Mucosa of gallbladder (tissue), 1 donor: ENCODE measurements around the gene TRAPPC12. TPM values are rescaled to one million over a fixed set of nuclear protein-coding genes. Genes with fewer than 3 reads are reported as not detected.

ENCODE experiments used
- DNase-seq: peaks from one replicate; pipeline ENCODE4 v3.0.0-alpha.2; 2020; ENCODE audit warnings: low spot score
- total RNA-seq: library from RNA; stranded (reverse); gene quantifications from one replicate; pipeline ENCODE4 v1.2.1, GENCODE V29; 2021
- donor health status: DM: no; HTN: no; CAD: no.

Gene TRAPPC12
- total RNA-seq, 1 donor from 2014 or later, result 111 TPM

DNA sequence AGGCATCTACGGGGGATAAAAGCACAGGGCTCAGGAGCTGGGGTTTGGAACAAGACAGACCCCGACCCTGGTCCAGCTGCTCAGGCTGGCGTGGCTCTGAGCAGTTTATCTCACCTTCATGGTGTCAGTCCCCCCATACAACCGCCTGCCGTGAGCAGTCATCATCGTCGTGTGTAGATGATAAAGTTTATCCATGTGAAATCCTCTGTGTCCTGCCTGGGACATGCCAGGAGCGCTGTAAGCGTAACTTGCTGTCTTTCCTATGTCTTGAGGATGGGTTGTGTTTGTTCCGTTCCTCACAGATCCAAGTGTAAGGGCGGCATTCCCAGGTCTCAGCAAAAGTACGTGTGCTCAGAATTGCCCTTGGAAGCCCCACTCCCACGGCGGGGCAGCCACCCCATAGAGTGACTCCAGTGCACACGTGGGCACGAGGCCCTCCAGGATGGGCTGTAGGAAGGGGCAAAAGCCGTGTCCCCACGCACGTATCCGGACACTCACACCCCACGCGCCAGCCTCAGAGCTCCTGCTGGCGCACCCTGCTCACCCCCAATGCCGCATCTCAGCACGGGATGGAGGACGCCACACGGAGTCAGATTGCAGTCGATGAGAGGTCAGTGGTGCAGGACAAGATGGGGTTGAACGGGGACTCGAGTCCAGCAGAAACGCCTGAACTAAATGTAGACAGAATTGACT is 88.9 kb downstream of the TRAPPC12 start:
- no peak for DNase-seq

DNA sequence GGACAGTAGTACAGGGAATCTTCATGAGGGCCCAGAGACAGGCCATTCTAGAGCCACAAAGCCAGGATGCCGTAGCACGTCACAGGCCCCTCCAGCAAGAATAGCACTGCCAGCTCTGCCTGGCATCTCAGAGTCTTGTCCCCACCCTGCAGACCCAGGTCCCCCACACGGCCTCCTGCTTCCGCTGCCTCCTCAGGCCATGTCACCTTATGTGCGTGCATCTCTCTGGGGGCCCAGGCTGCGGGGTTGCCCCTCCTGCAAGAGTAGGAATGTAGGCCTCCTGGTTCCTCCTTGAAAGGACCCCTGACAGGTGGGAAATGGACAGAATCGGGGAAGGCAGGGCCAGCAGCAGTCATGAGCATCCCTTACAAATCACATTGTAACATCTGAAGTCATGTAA is 90.0 kb downstream of the TRAPPC12 start:
- no peak for DNase-seq

DNA sequence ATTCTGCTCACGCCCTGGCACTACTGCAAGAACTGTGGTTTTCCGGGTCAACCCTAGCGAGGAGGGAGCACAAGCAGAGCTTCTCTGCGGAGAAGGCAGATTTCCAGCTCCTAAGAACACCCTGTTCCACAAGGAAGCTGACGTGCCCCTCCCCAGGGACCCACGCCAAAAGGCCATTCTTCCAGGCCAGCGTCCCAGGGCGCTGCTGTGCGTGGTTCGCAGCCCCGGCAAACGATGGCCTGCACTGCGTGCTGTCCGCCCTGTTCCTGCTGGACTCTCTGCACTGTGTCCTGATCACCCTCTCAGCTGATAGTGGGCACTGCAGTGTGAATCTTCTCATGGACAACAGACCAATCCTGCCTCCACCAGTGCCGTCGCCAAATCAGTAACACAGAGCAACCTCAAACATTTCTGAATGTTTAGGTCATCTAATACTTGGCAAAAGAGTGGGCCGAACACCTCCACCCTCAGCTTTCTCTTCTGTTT is 90.7 kb downstream of the TRAPPC12 start:
- DNase-seq, result peak; percentile 69

DNA sequence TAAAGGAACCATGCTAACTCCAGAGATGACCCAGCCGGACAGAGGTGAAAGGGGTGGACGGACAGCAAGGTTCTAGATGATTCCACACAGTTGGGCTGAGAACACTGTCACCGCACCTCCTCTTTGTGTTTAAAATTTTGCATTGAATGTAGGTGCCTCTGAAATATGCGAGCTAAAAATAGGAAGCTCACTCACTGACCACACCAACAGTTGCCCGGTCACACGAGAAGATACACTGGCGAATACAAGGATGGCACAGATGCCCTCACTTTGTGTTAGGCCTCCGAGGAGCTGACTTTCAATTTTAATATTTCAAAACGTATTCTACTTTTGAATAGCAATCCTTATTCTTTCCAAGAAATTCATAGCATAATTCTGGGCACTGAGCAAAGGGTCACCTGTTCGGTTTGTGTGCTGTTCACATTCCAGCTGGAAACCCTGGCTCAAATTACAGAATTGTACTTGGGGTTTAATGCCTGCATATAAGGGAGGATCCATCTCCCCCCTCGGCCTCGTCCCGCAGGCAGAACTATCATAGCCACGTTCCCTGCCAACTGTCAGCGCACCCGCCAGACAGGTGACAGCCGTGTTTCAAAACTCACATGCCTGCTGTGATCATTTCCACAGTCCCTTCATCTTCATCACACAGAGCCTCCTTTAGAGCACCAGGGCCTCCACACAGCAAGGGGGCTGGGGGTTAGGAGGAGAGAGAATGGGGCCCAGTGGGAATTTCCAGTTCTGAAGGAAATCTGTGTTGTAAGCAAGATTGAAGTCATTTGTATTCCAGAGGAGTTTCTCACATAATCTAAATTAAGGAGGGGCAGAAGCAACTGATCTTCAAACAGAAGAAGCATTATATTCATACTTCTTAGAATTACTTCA is 91.6 kb downstream of the TRAPPC12 start:
- no peak for DNase-seq

DNA sequence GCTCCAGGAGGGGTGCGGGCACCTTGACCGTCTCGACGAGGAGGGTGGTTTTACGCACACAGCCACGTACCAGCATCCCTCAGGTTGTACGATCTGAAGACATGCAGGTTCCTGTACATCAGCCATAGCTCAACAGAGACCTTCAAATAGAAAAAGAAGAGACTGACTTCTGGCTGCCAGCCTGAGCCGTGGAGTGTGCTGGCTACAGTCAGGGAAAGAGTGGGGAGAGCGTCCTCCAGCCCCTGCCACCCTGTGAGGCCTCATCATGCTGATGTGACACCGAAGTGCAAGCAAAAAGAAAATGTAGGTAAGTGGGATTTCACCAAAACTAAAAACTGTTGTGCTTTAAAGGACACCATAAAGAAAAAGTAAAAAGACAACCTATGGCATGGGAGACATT is 92.8 kb downstream of the TRAPPC12 start:
- no peak for DNase-seq

DNA sequence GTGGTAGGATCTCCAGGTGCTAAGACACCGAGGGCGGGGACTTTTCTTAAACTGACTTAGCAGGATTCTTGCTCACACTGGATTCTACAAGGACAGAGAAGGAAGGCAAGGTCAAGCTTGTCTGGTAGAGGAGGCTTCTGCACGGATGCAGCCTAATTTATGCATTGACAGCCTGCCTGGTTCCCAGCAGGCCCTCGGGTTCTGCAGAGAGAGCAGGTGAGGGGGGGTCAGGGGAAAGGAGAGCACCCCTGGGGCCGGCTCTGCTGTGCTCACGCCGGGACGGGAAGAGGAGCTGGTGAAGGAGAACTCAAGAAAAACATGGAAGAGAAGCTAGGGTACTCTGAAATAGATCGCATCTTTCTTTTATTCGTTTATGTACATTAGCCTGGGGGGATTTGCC is 93.5 kb downstream of the TRAPPC12 start:
- DNase-seq, result no peak

DNA sequence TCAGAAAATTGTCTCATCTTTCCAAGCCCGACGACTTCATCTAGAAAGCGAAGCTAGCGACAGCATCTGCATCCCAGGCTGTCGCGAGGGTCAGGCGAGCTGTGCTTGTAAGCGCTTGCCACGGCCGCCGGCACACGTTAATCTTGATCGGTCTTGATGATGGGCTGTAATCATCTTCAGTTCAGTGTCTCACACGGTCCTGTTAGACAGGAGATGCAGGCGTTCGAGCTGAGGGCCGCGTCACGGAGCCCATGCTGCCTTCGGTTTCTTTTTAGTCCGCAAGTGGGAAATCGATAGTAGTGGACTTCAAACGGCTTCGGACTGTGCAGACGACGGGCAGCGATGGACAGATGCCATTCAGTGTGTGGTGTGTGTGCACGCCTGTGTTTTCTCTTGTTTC is 96.3 kb downstream of the TRAPPC12 start:
- DNase-seq, result no peak

DNA sequence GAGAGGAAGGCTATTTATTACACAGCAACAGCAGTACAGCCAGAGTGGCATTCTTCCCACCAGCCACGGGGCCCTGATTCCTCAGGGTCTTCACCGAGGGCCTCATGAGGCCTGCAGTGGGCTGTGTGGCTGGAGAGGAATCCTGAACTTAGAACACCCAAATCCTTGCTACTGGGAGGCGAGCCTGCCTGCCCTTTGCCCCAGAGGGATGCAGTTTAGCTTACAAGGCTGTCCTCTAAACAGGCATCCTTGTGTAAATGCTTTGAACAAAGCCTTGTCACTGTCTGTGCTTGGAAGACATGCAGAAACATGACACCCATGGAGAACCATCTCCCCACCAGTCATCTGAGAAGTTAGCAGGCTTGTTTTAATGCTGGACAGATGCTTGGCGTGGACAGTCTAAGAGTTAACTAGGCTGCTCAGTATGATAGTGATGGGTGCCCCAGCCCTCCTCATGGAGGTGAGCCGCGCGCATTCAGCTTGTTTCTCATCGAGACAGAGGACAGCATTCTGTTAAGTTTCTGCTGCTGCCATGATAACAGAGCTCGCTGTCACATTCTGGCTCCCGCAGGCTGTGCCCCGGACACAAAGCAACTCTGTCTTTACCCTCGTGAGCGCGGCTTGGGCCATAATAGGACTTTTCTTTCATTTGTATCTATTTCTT is 97.0 kb downstream of the TRAPPC12 start:
- no peak for DNase-seq

DNA sequence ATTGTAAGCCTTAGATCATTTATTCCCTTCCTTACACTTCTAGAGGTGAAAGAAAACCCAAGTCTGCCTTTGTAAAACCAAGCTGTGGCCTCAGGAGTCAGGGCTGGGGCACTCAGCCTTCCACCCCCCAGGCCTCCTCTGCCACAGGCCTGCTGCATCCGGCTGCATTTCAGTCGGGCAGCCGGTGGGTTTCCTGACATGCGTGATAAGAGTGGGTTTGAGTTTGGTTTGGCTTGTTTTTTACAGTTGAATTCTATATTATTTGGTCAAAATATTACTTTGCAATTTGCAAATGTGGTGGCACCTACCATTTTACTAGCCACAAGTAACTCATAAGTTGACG is 97.5 kb downstream of the TRAPPC12 start:
- no peak for DNase-seq

DNA sequence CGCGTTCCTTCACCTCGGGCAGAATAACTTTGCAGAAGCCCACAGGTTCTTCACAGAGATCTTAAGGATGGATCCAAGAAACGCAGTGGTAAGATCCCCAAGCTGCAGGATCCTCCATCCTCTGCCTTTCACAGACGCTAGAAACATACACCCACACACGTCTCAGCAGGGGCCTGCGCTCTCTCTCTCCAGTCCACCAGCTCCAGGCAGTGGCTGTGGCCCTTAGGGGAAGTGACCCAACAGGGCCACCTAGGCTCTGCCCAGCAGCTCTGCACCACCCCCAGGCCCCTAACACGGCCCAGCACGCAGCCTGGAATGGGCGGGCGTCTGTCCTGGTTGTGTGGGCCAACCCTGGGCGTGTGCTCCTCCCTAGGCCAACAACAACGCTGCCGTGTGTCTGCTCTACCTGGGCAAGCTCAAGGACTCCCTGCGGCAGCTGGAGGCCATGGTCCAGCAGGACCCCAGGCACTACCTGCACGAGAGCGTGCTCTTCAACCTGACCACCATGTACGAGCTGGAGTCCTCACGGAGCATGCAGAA is 99.4 kb downstream of the TRAPPC12 start:
- DNase-seq, result no peak

DNA sequence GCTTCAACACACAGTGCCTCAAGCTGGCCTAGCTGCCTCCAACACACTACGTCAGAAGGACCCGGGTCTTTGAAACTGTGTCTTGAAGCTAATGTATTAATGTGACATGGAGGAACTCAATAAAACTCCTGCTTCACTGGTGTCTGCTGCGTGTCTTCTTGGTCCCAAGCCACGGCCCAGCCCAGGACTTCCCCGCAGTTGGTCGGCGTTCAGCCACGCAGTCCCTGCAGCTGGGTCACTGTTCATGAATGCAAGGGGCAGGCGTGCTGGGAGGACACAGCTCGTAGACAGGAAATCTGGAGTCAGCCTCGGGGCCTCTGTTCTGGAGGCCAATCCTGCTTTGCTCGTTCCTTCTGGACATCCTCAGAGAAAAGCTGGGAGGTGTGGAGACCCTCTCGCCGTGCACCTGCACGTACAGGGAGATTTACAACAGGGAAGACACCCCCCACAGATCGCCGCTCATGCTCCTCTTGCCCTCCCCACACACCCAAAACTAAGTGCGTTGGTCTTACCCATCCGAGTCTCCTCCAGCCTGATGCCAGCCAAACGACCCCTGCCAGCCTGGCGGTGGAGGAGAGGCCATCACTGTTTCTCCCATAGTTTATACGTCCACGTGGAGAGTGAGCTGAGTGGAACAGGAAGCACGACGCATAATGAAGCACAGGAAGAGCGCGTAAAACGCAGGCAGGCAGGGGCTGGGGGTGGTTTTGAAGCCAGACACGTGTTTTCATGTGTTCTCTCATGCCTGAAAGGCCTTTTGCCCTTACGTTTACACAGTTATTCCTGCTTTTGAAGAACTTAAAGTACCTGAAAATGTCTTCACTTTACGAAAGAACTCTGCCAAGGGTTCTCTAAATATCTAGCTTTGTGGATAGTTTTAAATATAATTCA is 100.2 kb downstream of the TRAPPC12 start:
- no peak for DNase-seq

DNA sequence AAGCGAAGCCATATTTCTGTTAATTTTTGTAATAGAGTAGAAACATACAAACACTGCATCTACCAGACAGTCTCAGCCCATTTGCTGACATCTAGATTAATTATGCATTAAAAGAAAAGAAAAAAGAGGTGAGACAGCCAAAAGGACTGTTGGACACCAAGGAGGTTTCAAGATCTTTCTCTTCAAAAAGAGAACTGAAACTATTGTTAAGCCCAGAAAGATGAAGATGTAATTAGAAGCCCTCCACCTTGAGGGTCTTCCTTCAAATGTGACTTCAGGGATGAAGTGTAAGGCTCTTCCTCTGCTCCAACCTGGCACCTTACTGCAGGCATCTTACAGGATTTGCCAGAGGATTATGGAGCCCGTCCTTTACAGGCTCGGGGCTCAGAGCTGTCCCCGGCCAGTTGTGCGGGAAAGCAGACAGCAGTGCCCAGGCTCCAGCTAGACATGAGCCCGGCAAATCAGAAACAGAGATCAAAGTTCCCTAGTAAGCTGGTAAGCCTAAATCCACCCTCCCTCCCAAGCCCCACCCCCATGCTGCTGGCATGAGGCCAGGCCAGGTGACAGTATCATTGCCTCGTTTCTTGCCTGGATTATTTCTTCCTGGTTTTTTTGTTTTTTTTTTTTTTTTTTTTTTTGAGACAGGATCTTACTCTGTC is 101.0 kb downstream of the TRAPPC12 start:
- peak; percentile 90 for DNase-seq

DNA sequence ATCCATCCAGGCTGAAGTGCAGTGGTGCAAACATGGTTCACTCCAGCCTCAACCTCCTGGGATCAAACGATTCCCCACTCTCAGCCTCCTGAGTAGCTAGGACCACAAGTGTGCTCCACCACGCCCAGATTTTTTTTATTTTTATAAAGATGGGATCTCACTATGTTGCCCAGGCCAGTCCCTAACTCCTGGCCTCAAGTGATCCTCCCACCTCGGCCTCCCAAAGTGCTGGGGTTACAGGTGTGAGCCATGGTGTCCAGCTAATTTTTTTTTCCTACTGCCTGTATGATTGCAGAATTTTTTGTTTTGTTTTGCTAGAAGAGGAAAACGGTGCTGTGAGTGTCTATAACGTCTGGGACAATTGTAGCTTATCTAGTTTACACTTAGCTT is 101.5 kb downstream of the TRAPPC12 start:
- DNase-seq, result no peak

DNA sequence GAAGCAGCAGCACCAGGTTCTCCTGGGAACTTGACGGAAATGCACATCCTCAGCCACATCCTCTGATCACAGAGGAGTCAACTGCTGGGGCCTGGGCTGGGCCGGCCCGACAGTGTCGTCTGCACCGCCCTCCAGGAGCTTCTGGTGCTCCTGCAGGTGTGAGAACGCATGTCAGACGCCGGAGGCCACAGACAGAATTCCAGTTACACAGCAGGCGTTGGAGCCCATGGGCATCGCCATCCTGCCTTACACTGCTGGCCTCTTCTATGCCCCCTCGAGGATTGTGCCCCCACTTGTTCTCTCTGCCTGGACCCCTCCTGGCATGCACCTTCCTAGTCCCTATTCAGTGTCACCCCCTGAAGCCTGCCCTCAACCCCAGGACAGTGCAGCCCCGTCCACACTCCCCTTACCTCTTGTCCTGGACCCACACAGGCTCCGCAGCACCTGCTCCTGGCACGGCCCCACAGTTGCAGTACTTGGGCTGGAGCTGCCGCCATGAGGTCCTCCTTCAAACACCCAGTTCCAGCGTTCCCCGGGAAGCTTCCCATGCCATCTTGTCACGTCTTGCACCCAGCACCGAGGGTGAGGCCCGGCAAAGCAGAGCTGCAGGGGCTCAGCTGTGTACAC is 102.4 kb downstream of the TRAPPC12 start:
- no peak for DNase-seq

DNA sequence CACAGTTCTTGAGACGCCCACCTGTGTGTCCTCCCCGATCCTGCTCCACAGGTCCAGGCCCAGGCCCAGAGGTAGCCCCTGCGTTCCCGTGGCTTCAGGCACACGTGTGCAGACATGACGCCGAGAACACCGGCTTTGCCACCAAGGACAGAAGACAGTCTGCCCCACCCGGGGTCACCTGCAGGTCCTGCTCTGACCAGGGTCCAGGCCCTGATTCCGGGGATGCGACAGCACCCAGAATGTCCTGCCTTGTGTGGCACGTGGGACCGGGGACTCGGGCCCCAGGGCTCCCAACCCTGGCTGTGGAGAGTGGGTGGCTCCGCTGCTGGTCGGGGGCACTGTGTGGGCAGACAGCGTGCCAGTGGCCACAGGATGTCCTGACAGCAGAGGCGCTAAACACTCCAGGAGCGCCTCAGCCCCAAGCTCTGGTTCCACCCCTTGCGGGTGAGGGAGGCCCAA is 102.9 kb downstream of the TRAPPC12 start:
- DNase-seq, result no peak

DNA sequence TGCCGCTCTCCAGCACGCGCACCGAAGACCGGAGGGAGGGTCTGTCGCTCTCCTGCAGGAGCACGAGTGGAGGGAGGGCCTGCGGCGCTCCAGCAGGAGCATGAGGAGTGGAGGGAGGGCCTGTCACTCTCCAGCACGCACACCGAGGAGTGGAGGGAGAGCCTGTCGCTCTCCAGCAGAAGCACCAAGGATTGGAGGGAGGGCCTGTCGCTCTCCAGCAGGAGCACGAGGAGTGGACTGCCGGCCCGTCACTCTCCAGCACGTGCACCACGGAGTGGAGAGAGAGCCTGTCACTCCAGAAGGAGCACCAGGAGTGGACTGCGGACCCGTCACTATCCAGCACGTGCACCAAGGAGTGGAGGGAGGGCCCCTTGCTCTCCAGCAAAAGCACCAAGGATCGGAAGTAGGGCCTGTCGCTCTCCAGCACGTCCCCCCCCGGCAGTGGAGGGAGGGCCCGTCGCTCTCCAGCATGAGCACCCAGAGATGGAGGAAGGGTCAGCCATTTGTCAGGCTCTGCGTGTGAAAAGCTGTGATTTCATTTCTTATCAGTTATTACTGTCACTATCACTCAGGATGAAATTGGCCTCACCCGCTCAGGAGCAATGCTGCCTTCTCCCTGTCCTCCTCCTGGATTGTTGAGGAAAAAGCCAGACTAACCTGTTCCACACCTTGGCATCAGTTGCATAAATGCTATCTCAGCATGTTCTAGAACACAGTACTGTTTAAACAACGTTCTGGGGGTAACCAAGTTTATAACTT is 103.9 kb downstream of the TRAPPC12 start:
- DNase-seq, result peak; percentile 67

DNA sequence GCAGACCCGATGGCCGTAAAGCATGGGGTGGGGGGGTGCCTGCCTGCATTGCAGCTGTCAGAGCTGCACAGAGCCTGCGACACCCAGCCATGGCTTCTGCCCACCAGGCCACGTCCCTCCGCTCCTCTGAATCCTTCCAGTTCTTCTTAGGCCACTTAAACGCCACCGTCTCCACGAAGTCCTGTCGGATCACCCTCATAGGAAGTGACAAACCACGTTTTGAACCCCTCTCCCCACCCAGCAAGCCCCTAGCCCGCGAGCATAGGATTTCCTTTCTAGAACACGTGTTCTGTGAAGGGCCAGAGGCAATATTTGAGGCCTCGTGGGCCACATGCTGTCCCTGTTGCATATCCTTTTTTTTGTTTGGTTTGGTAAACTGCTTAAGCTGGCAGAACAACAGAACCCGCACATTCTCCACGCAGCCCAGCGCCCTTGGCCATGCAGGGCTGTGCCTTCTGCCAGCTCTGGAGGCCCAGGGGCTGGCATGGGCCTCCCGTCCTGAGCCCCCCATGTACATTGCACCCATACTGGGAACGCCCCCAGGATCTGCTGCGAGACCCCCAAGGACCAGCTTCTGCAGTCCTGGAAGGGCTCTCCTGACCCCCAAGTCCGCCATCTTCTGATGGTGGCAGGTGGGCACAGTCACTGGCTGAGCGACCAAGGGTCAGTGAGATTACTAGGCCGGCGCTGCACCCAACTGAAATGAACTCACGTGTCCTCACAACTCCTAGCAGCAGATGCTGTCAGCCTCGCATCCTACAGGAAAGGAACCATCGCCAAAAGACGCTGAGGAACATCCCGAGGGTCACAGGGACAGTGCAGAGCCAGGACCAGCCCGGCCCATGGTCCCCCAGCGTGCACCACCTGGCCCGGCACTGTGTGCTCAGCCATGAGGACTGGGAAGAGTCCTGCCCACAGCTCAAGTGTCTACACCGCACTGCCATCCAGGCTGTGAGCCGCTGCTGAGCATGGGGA is 104.8 kb downstream of the TRAPPC12 start:
- DNase-seq, result no peak

DNA sequence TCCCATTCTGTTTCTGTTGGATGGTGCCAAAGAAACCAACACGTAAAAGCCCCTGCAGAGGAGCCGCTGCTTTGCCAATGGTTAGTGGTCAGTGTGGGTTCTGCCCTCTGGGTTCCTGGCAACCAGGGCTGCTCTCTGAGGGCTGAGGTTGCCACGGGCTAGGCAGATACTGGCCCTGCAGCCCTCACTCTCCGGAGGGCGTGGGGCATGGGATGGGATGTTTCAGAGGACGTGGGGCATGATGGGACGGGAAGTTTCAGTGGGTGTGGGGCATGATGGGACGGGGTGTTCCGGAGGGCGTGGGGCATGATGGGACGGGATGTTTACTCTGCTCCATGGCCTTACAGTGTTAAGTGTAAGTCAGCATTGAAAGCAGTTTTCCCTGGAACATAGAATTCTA is 105.7 kb downstream of the TRAPPC12 start:
- no peak for DNase-seq
